Ascending aorta (tissue), 2 donors: ENCODE results near the gene RANBP3. TPM values are rescaled to one million over a fixed set of nuclear protein-coding genes. Genes with fewer than 3 reads are reported as not detected.
"Not testable (repeated sequence)": the region's sequence is repeated elsewhere in the genome, so short reads cannot be mapped to it uniquely, and the experiment has no call there.

ENCODE experiments used
- DNase-seq, 2 donors: peaks; one replicate each; pipeline ENCODE4 v3.0.0-alpha.2; 2019; ENCODE audit warnings: low spot score in 2 of 2
- H3K27ac ChIP-seq, 2 donors: fragments of 200-600 bp; sonication (generic); one replicate each; pipeline ENCODE4 v1.5.1; 2016 to 2017; ENCODE audit warnings: mild to moderate bottlenecking in 1 of 2
- H3K27me3 ChIP-seq: fragments of 200-600 bp; sonication (generic); one replicate; pipeline ENCODE4 v1.5.1; 2017
- H3K36me3 ChIP-seq, 2 donors: fragments of 200-600 bp; sonication (generic); one replicate each; pipeline ENCODE4 v1.5.1; 2016
- H3K4me1 ChIP-seq, 2 donors: fragments of 200-600 bp; sonication (generic); one replicate each; pipeline ENCODE4 v1.5.1; 2016 to 2017; ENCODE audit warnings: mild to moderate bottlenecking in 1 of 2
- H3K4me3 ChIP-seq, 2 donors: fragments of 200-600 bp; sonication (generic); one replicate each; pipeline ENCODE4 v1.5.1; 2016 to 2017; ENCODE audit warnings: mild to moderate bottlenecking in 1 of 2
- H3K9me3 ChIP-seq, 2 donors: fragments of 200-600 bp; sonication (generic); one replicate each; pipeline ENCODE4 v1.5.1; 2016
- intact Hi-C: fragments of 100-400 bp; cut with DNase I; formaldehyde crosslinking; loops from one replicate; pipeline ENCODE4 v1.15.1; 2023
- total RNA-seq: library from RNA; depleted of rRNA; stranded (reverse); fragments of >200 nt; gene quantifications from one replicate; pipeline ENCODE4 v1.1.0, GENCODE V29; 2016
- TF ChIP-seq, protein P1 (sequence below), 3 experiments: fragments of 200-600 bp in 2 of 3; fragments of 450-650 bp in 1 of 3; sonication (generic) in 2 of 3; IDR thresholded peaks; one replicate each; pipeline ENCODE4 v1.5.1; 2016 to 2019; ENCODE audit warnings: antibody characterized with exemption in 3 of 3, mild to moderate bottlenecking in 1 of 3, moderate library complexity in 1 of 3

The RANBP3 gene
- total RNA-seq, 1 donor from 2014 or later, result 48.0 TPM

- Histone ChIP-seq H3K27me3 (no peaks in the 10 kb centered on the region), H3K9me3 (no peaks in the 10 kb centered on the region), H3K4me3 (no peak overlapping the region), H3K4me1 (peaks cover 8 to 27% of the 10 kb centered on the region in 2 donors), H3K36me3 (peaks cover 19% of the 10 kb centered on the region in 2 donors), H3K27ac (no peak overlapping the region)
- TF ChIP-seq, protein P1, sequence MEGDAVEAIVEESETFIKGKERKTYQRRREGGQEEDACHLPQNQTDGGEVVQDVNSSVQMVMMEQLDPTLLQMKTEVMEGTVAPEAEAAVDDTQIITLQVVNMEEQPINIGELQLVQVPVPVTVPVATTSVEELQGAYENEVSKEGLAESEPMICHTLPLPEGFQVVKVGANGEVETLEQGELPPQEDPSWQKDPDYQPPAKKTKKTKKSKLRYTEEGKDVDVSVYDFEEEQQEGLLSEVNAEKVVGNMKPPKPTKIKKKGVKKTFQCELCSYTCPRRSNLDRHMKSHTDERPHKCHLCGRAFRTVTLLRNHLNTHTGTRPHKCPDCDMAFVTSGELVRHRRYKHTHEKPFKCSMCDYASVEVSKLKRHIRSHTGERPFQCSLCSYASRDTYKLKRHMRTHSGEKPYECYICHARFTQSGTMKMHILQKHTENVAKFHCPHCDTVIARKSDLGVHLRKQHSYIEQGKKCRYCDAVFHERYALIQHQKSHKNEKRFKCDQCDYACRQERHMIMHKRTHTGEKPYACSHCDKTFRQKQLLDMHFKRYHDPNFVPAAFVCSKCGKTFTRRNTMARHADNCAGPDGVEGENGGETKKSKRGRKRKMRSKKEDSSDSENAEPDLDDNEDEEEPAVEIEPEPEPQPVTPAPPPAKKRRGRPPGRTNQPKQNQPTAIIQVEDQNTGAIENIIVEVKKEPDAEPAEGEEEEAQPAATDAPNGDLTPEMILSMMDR (IDR thresholded peaks at IDR 0.05), result peak in 2 of 3 experiments; percentile 42 to 51
- no peak for DNase-seq
- intact Hi-C loops, result no loop called here
These were observed 85.8 kb downstream of the RANBP3 start for GRCh38 chr19:5891938-5892771.

- DNase-seq, result no peak
- TF ChIP-seq, protein P1 (IDR thresholded peaks at IDR 0.05), result no peak
- Histone ChIP-seq H3K4me1 (peaks cover 8 to 27% of the 10 kb centered on the region in 2 donors), H3K4me3 (no peak overlapping the region), H3K27ac (no peak overlapping the region), H3K9me3 (no peaks in the 10 kb centered on the region), H3K36me3 (peaks cover 13 to 16% of the 10 kb centered on the region in 2 donors), H3K27me3 (no peaks in the 10 kb centered on the region)
- intact Hi-C loops, result no loop called here
These were observed 86.4 kb downstream of the RANBP3 start for GRCh38 chr19:5891572-5891937.

GRCh38 chr19:5890099-5890498 is 87.8 kb downstream of the RANBP3 start:
- H3K4me3 ChIP-seq, result no peak overlapping the region
- H3K27me3 ChIP-seq, result no peaks in the 10 kb centered on the region
- intact Hi-C loops, result no loop called here
- no peak for DNase-seq
- no peak overlapping the region for H3K27ac ChIP-seq
- no peaks in the 10 kb centered on the region for H3K9me3 ChIP-seq
- peaks cover 0 to 2% of the 10 kb centered on the region in 2 donors for H3K36me3 ChIP-seq
- TF ChIP-seq, protein P1 (IDR thresholded peaks at IDR 0.05), result no peak
- peaks cover 8 to 23% of the 10 kb centered on the region in 2 donors for H3K4me1 ChIP-seq

DNA sequence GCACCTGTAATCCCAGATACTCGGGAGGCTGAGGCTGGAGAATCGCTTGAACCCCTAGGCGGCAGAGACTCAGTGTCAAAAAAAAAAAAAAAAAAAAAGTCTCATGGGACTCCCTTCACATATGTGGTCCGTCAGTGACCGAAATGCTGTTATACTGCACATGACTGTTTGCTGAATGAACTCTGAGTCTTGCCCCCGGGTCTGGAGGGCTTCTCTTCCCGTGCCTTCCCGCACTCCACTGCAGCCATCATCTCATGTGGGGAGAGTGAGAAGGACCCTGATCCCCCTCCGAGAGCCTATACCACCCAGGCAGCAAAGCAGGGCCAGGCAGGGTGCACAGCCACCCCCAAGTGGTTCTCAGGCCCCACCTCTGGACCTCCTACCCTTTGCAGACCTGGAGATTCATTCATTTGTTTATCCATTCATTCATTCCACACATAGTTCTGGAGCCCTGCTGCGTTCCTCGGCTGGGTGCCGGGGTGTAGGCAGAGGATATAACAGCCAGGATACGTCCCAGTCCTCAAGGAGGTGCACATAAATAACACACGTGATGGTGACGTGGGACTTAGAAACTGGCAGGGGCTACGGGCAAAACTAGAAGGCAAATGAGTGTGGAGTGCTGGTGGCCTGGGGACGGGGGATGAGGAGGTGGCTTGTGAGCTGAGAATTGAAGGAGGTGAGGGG is 88.5 kb downstream of the RANBP3 start:
- no peak overlapping the region for H3K27ac ChIP-seq
- no peaks in the 10 kb centered on the region for H3K36me3 ChIP-seq
- no peaks in the 10 kb centered on the region for H3K27me3 ChIP-seq
- no peak overlapping the region for H3K4me3 ChIP-seq
- no peaks in the 10 kb centered on the region for H3K9me3 ChIP-seq
- DNase-seq, result no peak
- TF ChIP-seq, protein P1 (IDR thresholded peaks at IDR 0.05), result no peak
- intact Hi-C loops, result no loop called here
- H3K4me1 ChIP-seq, result peaks cover 2 to 16% of the 10 kb centered on the region in 2 donors

DNA sequence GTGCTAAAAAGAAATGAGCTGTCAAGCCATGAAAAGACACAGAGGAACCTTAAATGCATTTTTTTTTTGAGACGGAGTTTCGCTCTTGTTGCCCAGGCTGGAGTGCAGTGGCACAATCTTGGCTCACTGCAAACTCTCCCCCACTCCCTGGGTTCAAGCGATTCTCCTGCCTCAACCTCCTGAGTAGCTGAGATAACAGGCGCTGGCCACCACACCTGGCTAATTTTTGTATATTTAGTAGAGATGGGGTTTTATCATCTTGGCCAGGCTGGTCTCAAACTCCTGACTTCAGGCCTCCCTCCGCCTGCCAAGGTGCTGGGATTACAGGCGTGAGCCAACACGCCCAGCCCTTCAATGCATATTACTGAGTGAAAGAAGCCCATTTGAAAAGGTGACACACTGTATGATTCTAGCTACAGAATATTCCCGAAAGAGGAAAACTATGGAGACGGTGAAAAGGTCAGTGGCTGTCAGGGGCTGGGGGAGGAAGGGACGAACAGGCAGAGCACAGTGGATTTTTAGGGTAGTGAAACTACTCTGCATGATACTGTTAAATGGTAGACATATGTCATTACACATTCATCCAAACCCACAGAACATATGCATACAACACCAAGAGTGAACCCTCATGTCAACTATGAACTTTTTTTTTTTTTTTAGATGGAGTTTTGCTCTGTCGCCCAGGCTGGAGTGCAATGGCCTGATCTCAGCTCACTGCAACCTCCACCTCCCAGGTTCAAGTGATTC is 93.7 kb downstream of the RANBP3 start:
- DNase-seq, H3K4me1 ChIP-seq, H3K9me3 ChIP-seq, H3K4me3 ChIP-seq, H3K36me3 ChIP-seq, H3K27ac ChIP-seq, H3K27me3 ChIP-seq, intact Hi-C loops: not testable (repeated sequence)

DNA sequence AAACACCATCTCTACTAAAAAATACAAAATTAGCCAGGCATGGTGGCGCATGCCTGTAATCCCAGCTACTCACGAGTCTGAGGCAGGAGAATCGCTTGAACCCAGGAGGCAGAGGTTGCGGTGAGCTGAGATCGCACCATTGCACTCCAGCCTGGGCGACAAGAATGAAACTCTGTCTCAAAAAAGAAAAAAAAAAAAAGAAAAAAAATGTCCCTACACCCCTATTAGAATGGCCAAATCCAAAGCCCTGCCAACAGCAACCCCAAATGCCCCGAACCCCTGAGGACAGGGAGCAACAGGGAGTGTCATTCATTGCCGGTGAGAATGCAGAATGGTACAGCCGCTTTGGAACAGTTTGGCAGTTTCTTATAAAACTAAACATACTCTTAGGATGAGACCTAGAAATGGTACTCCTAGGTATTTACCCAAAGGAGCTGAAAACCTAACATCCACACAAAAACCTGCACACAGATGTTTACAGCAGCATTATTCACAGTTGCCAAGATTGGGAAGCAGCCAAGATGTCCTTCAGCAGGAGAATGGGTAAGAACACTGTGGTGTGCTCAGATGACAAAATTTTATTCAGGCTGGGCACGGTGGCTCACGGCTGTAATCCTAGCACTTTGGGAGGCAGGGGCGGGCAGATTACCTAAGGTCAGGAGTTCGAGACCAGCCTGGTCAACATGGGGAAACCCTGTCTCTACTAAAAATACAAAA is 94.6 kb downstream of the RANBP3 start:
- H3K9me3 ChIP-seq, H3K27me3 ChIP-seq, intact Hi-C loops, H3K4me3 ChIP-seq, H3K4me1 ChIP-seq, DNase-seq, H3K27ac ChIP-seq, H3K36me3 ChIP-seq: not testable (repeated sequence)
